Adrenal gland (tissue), 12 donors: ENCODE measurements around the gene NUDT3. TPM values are rescaled to one million over a fixed set of nuclear protein-coding genes. Genes with fewer than 3 reads are reported as not detected.

Experiments
- DNase-seq, 7 donors: peaks; one replicate each; pipeline ENCODE4 v3.0.0-alpha.2; 2019 to 2020
- H3K27ac ChIP-seq, 5 donors: fragments of 200-600 bp; sonication (generic) in 4 of 5; 1 replicate in 3 of 5; 2 replicates in 2 of 5; pipeline versions ENCODE4 v1.5.1 to v1.8.0; 2016 to 2020; ENCODE audit warnings: mild to moderate bottlenecking in 1 of 5
- H3K27me3 ChIP-seq: fragments of 200-600 bp; 2 replicates; pipeline ENCODE4 v1.8.0; 2021
- H3K36me3 ChIP-seq, 2 donors: fragments of 200-600 bp; replicated peaks in 1 of 2; 1 replicate in 1 of 2; 2 replicates in 1 of 2; pipeline versions ENCODE4 v1.5.1 to v1.8.0; 2018 to 2022
- H3K4me1 ChIP-seq, 2 donors: fragments of 200-600 bp; replicated peaks in 1 of 2; 1 replicate in 1 of 2; 2 replicates in 1 of 2; pipeline versions ENCODE4 v1.5.1 to v1.8.0; 2018 to 2021
- H3K4me3 ChIP-seq, 4 donors: fragments of 200-600 bp; sonication (generic) in 3 of 4; one replicate each; pipeline ENCODE4 v1.5.1; 2016 to 2018
- H3K9me3 ChIP-seq, 3 donors: fragments of 200-600 bp; sonication (generic) in 1 of 3; replicated peaks in 1 of 3; 1 replicate in 2 of 3; 2 replicates in 1 of 3; pipeline versions ENCODE4 v1.5.1 to v1.8.0; 2016 to 2021
- CTCF ChIP-seq, 6 experiments: fragments of 450-650 bp in 4 of 6; fragments of 200-600 bp in 2 of 6; sonication (generic) in 1 of 6; IDR thresholded peaks; 1 replicate in 5 of 6; 2 replicates in 1 of 6; pipeline versions ENCODE4 v1.5.1 to v1.8.0; 2016 to 2021; ENCODE audit warnings: antibody characterized with exemption in 6 of 6, mild to moderate bottlenecking in 2 of 6, moderate library complexity in 1 of 6
- POLR2A ChIP-seq, 2 donors: fragments of 450-650 bp; IDR thresholded peaks; one replicate each; pipeline ENCODE4 v1.6.1; 2017; ENCODE audit warnings: antibody characterized with exemption in 2 of 2, mild to moderate bottlenecking in 2 of 2, moderate library complexity in 1 of 2
- WGBS, 4 donors: extraction: QIAGEN DNeasy Blood & Tissue Kit in 2 of 4; methylation state at CpG; one replicate each; pipeline versions ENCODE4 v1.1.5 to v1.1.7; 2013 to 2017; 5-methylcytosine and 5-hydroxymethylcytosine counted together
- intact Hi-C, 2 donors: fragments of 100-400 bp; cut with DNase I; formaldehyde crosslinking; loops; one replicate each; pipeline versions ENCODE4 v1.14.1 to v1.15.0; 2022 to 2023
- polyA plus RNA-seq, 3 donors: library from polyadenylated mRNA; stranded (reverse); fragments of 200-250 nt in 2 of 3; fragments of 350-450 nt in 1 of 3; fragmentation: Illumina TruSeq in 1 of 3; extraction: RNeasy Lipid Tissue Mini Kit (QIAGEN cat#74804) in 1 of 3; gene quantifications; one replicate each; pipeline ENCODE4 v1.2.3, GENCODE V29; 2013 to 2014
- total RNA-seq, 9 donors: library from RNA; depleted of rRNA in 4 of 9; stranded (reverse); fragments of >200 nt in 4 of 9; fragments of 120-200 nt in 1 of 9; fragmentation: NEBNext Ultra II Directional in 1 of 9; extraction: Animal tissue kit (Norgen Biotek cat#: 25700) in 1 of 9; gene quantifications; one replicate each; pipeline versions ENCODE4 v1.1.0 to v1.2.4, GENCODE V29; 2013 to 2023
- donor health status: healthy with polysubstance abuse.
- donor health status: Bipolar disorder and iron deficiency.
- donor health status: DM: yes; HTN: yes; CAD: no.
- donor health status: DM: no; HTN: no; CAD: no.
- donor health status: DM: no; HTN: no; CAD: no.
- donor health status: DM: yes; HTN: yes; CAD: no.

Gene NUDT3
- total and polyA plus RNA-seq, 12 donors, result 18.2 to 56.3 (median 40.9) TPM

GRCh38 chr6:34318499-34319470 is 73.7 kb downstream of the NUDT3 start:
- H3K4me1 ChIP-seq, result peaks cover 8 to 50% of the 10 kb centered on the region in 2 donors
- H3K9me3 ChIP-seq, result no peaks in the 10 kb centered on the region
- no peaks in the 10 kb centered on the region for H3K27me3 ChIP-seq
- H3K36me3 ChIP-seq, result no peaks in the 10 kb centered on the region
- DNase-seq, result peak in 1 of 7 donors; percentile 44
- peak overlapping the region in 3 of 5 donors; percentile 1 to 61 (median 25) for H3K27ac ChIP-seq
- 63 to 73% (median 69%) methylated on average over 4 of the region's 4 CpGs for WGBS, 4 donors
- no peak for TF ChIP-seq CTCF (IDR thresholded peaks at IDR 0.05)
- TF ChIP-seq POLR2A (IDR thresholded peaks at IDR 0.05), result no peak
- intact Hi-C loops, result no loop called here
- no peak overlapping the region for H3K4me3 ChIP-seq

DNA sequence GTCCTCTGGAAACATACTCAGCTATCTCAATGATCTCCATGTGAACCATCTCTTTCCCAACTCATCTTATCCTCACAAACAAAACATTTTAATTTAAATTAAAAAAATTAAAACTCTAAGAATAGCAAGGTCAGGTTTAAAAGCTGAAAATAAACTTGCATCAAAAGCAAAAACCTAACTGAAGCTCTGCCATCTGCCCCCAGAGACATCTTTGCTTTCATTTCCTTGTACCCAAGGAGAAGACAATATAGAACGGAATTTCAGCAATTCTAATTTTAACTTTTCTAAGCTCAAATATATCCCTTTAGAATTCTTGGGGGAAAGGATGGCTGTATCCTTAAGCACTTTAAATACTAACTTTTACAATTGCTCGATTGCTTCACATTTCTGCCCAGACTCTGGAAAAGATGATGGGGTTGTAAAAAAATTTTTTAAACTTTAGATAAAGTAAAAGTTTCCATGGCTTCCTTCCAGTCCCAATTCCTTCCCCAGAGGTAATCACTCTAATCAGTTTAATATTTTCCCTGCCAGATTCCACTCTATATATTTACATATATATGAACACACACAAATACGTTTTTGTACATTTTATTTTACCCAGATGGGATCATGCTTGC is 74.5 kb downstream of the NUDT3 start:
- H3K4me3 ChIP-seq, result no peak overlapping the region
- TF ChIP-seq POLR2A (IDR thresholded peaks at IDR 0.05) (no peak), CTCF (IDR thresholded peaks at IDR 0.05) (no peak)
- WGBS, 4 donors, result 45 to 56% (median 53%) methylated on average over 3 of the region's 3 CpGs

GRCh38 chr6:34317172-34317477 is 75.3 kb downstream of the NUDT3 start:
- 84 to 100% (median 97%) methylated on average over 1 of the region's 1 CpG for WGBS, 4 donors
- no peaks in the 10 kb centered on the region for H3K27me3 ChIP-seq
- DNase-seq, result no peak
- peak overlapping the region in 2 of 5 donors; percentile 57 to 61 for H3K27ac ChIP-seq
- H3K4me1 ChIP-seq, result peaks cover 8 to 50% of the 10 kb centered on the region in 2 donors
- H3K36me3 ChIP-seq, result no peaks in the 10 kb centered on the region
- TF ChIP-seq POLR2A (IDR thresholded peaks at IDR 0.05) (no peak), CTCF (IDR thresholded peaks at IDR 0.05) (no peak)
- H3K9me3 ChIP-seq, result no peaks in the 10 kb centered on the region
- intact Hi-C loops, result no loop called here
- no peak overlapping the region for H3K4me3 ChIP-seq

More for the DNA sequence above, 74.5 kb downstream of the NUDT3 start:
- Histone ChIP-seq H3K36me3 (no peaks in the 10 kb centered on the region), H3K27me3 (no peaks in the 10 kb centered on the region), H3K9me3 (no peaks in the 10 kb centered on the region), H3K4me1 (peaks cover 8 to 50% of the 10 kb centered on the region in 2 donors), H3K27ac (peak overlapping the region in 3 of 5 donors; percentile 7 to 61 (median 25))
- intact Hi-C loops, result no loop called here
- DNase-seq, result no peak

- Histone ChIP-seq H3K27me3 (no peaks in the 10 kb centered on the region), H3K27ac (peak overlapping the region in 2 of 5 donors; percentile 57 to 61), H3K9me3 (no peaks in the 10 kb centered on the region), H3K36me3 (no peaks in the 10 kb centered on the region), H3K4me1 (peaks cover 8 to 50% of the 10 kb centered on the region in 2 donors), H3K4me3 (no peak overlapping the region)
- WGBS, 4 donors, result 90 to 100% (median 93%) methylated on average over 1 of the region's 1 CpG
- TF ChIP-seq POLR2A (IDR thresholded peaks at IDR 0.05) (no peak), CTCF (IDR thresholded peaks at IDR 0.05) (no peak)
- no peak for DNase-seq
- intact Hi-C loops, result no loop called here
Observed at GRCh38 chr6:34316431-34317171, 75.9 kb downstream of the NUDT3 start.
